SH-SY5Y (cell line): Measurements from ENCODE around the gene DHRS7C.

Source experiments
- GATA2 ChIP-seq: IDR thresholded peaks from 2 replicates; pipeline ENCODE4 v1.6.1; 2011; ENCODE audit warnings: mild to moderate bottlenecking, low read depth, low read length
- GATA3 ChIP-seq: IDR thresholded peaks from 2 replicates; pipeline ENCODE4 v1.6.1; 2011; ENCODE audit warnings: low read depth, mild to moderate bottlenecking, low read length, moderate library complexity

GRCh38 chr17:9728564-9728963 lies 62.8 kb downstream of the DHRS7C start:
- TF ChIP-seq GATA3 (no peak), GATA2 (no peak)
